Measurements from ENCODE around the gene SUPT20HL1. TPM values are rescaled to one million over a fixed set of nuclear protein-coding genes. Genes with fewer than 3 reads are reported as not detected.
A peak's percentile ranks its signal among the peaks of the same experiment; 100 is the strongest.
"Not testable (repeated sequence)": the region's sequence is repeated elsewhere in the genome, so short reads cannot be mapped to it uniquely, and the experiment has no call there.

Gene SUPT20HL1
- total RNA-seq, 1 donor from 2014 or later = not detected

GRCh38 chrX:24363432-24364181 lies 3.2 kb downstream of the SUPT20HL1 start:
- not testable (repeated sequence) for DNase-seq (ENCODE audit: low read depth, low spot score)

GRCh38 chrX:24364326-24364725 lies 3.9 kb downstream of the SUPT20HL1 start:
- DNase-seq (ENCODE audit: low read depth, low spot score) = no peak

- DNase-seq (ENCODE audit: low read depth, low spot score) = no peak
These were observed 4.6 kb downstream of the SUPT20HL1 start for GRCh38 chrX:24364851-24365538.

- DNase-seq (ENCODE audit: low read depth, low spot score) = not testable (repeated sequence)
These were observed 6.4 kb downstream of the SUPT20HL1 start for GRCh38 chrX:24366762-24367400.

- no peak for DNase-seq (ENCODE audit: low read depth, low spot score)
These were observed 9.4 kb downstream of the SUPT20HL1 start for GRCh38 chrX:24369816-24370215.

GRCh38 chrX:24371391-24371972 lies 11.0 kb downstream of the SUPT20HL1 start:
- no peak for DNase-seq (ENCODE audit: low read depth, low spot score)

- DNase-seq (ENCODE audit: low read depth, low spot score) = no peak
These were observed 11.8 kb downstream of the SUPT20HL1 start for GRCh38 chrX:24372021-24372763.

GRCh38 chrX:24375600-24376131 lies 15.2 kb downstream of the SUPT20HL1 start:
- no peak for DNase-seq (ENCODE audit: low read depth, low spot score)

GRCh38 chrX:24376403-24376802 lies 16.0 kb downstream of the SUPT20HL1 start:
- no peak for DNase-seq (ENCODE audit: low read depth, low spot score)

GRCh38 chrX:24377195-24377594 lies 16.8 kb downstream of the SUPT20HL1 start:
- DNase-seq (ENCODE audit: low read depth, low spot score) = no peak

GRCh38 chrX:24377911-24378468 lies 17.6 kb downstream of the SUPT20HL1 start:
- DNase-seq (ENCODE audit: low read depth, low spot score) = no peak

- no peak for DNase-seq (ENCODE audit: low read depth, low spot score)
These were observed 18.3 kb downstream of the SUPT20HL1 start for GRCh38 chrX:24378706-24379105.

GRCh38 chrX:24380262-24381187 lies 20.1 kb downstream of the SUPT20HL1 start:
- no peak for DNase-seq (ENCODE audit: low read depth, low spot score)

GRCh38 chrX:24382315-24382714 lies 21.9 kb downstream of the SUPT20HL1 start:
- not testable (repeated sequence) for DNase-seq (ENCODE audit: low read depth, low spot score)

- no peak for DNase-seq (ENCODE audit: low read depth, low spot score)
These were observed 27.3 kb downstream of the SUPT20HL1 start for GRCh38 chrX:24387724-24388123.

- DNase-seq (ENCODE audit: low read depth, low spot score) = no peak
These were observed 30.9 kb downstream of the SUPT20HL1 start for GRCh38 chrX:24391389-24391788.

GRCh38 chrX:24391843-24392242 lies 31.4 kb downstream of the SUPT20HL1 start:
- no peak for DNase-seq (ENCODE audit: low read depth, low spot score)

GRCh38 chrX:24392709-24393108 lies 32.3 kb downstream of the SUPT20HL1 start:
- no peak for DNase-seq (ENCODE audit: low read depth, low spot score)

GRCh38 chrX:24395775-24396174 lies 35.3 kb downstream of the SUPT20HL1 start:
- peak; percentile 20 for DNase-seq (ENCODE audit: low read depth, low spot score)

Data from pulmonary artery endothelial cell (primary cell).